ENCODE data around the gene DEPDC4. TPM values are rescaled to one million over a fixed set of nuclear protein-coding genes. Genes with fewer than 3 reads are reported as not detected.
"Not testable (repeated sequence)": the region's sequence is repeated elsewhere in the genome, so short reads cannot be mapped to it uniquely, and the experiment has no call there.

Gene DEPDC4
- total RNA-seq, 1 experiment from 2014 or later: 2.0 TPM

GRCh38 chr12:100265732-100266584, 921 bp downstream of the DEPDC4 start:
- no peak overlapping the region for H3K27ac ChIP-seq (ENCODE audit: low read length)
- peak overlapping the region; percentile 92 for H3K4me3 ChIP-seq (ENCODE audit: low read length)
- DNase-seq: no peak
- H3F3A ChIP-seq (ENCODE audit: low read length, unreplicated experiment): no peaks in the 10 kb centered on the region
- no peaks in the 10 kb centered on the region for H3K9me3 ChIP-seq (ENCODE audit: low read length)
- ChIA-PET CTCF (interaction anchor here (0.6 kb wide), 2 partner anchors 59 to 361 kb away, joined by 3 to 7 read pairs; no protein-coding TSS in a partner anchor), POLR2A (ENCODE audit: unreplicated experiment) (interaction anchor here (0.5 kb wide), 1 partner anchor 10 kb away, joined by 3 read pairs; no protein-coding TSS in a partner anchor)
- intact Hi-C loops (cut with micrococcal nuclease): no loop called here
- peaks cover 13% of the 10 kb centered on the region for H4K20me1 ChIP-seq (ENCODE audit: low read length)
- H3K4me2 ChIP-seq (ENCODE audit: low read length): peak overlapping the region; percentile 90
- peak overlapping the region; percentile 93 for H2AFZ ChIP-seq (ENCODE audit: low read length)
- H3K9me2 ChIP-seq (replicated peaks; ENCODE audit: low read length): no peaks in the 10 kb centered on the region
- H3K79me2 ChIP-seq (ENCODE audit: low read length): peaks cover 38% of the 10 kb centered on the region
- H3K9ac ChIP-seq (ENCODE audit: low read length): peak overlapping the region; percentile 87
- peak; percentile 0; the same call in 1 of the 2 replicates for ATAC-seq
- TF ChIP-seq EZH2 (IDR thresholded peaks at IDR 0.05; ENCODE audit: low read length, unreplicated experiment) (no peak), EZH2phosphoT487 (IDR thresholded peaks at IDR 0.05; ENCODE audit: borderline replicate concordance, low read length) (no peak), CTCF (conservative IDR thresholded peaks at IDR 0.05; ENCODE audit: low read depth, low read length) (no peak)
- TSS peak; percentile 85 for BruUV-seq (replicated peaks)
- H3K36me3 ChIP-seq (ENCODE audit: low read depth, low read length): no peaks in the 10 kb centered on the region
- peaks cover 17% of the 10 kb centered on the region for H3K4me1 ChIP-seq (ENCODE audit: insufficient read depth, low read length)
- no peaks in the 10 kb centered on the region for H3K27me3 ChIP-seq (ENCODE audit: low read length)

GRCh38 chr12:100265107-100265506, 1.8 kb downstream of the DEPDC4 start:
- intact Hi-C loops (cut with micrococcal nuclease): not testable (repeated sequence)

GRCh38 chr12:100263131-100263530, 3.7 kb downstream of the DEPDC4 start:
- BruUV-seq (replicated peaks): no TSS peak
- CTCF ChIA-PET: no interaction called here
- POLR2A ChIA-PET (ENCODE audit: unreplicated experiment): no interaction called here
- H2AFZ ChIP-seq (ENCODE audit: low read length): no peak overlapping the region
- no peaks in the 10 kb centered on the region for H4K20me1 ChIP-seq (ENCODE audit: low read length)
- no peaks in the 10 kb centered on the region for H3K9me2 ChIP-seq (replicated peaks; ENCODE audit: low read length)
- no peaks in the 10 kb centered on the region for H3K9me3 ChIP-seq (ENCODE audit: low read length)
- DNase-seq (no peak), ATAC-seq (no peak)
- no peaks in the 10 kb centered on the region for H3K27me3 ChIP-seq (ENCODE audit: low read length)
- H3K36me3 ChIP-seq (ENCODE audit: low read depth, low read length): no peaks in the 10 kb centered on the region
- no peaks in the 10 kb centered on the region for H3F3A ChIP-seq (ENCODE audit: low read length, unreplicated experiment)
- intact Hi-C loops (cut with micrococcal nuclease): no loop called here
- H3K4me1 ChIP-seq (ENCODE audit: insufficient read depth, low read length): peaks cover 4% of the 10 kb centered on the region; the same call in 1 of the 2 replicates
- no peak overlapping the region for H3K9ac ChIP-seq (ENCODE audit: low read length)
- H3K79me2 ChIP-seq (ENCODE audit: low read length): peaks cover 9% of the 10 kb centered on the region
- TF ChIP-seq EZH2phosphoT487 (IDR thresholded peaks at IDR 0.05; ENCODE audit: borderline replicate concordance, low read length) (no peak), EZH2 (IDR thresholded peaks at IDR 0.05; ENCODE audit: low read length, unreplicated experiment) (no peak)
- no peak overlapping the region for H3K4me3 ChIP-seq (ENCODE audit: low read length)
- no peak overlapping the region for H3K27ac ChIP-seq (ENCODE audit: low read length)
- no peak overlapping the region for H3K4me2 ChIP-seq (ENCODE audit: low read length)

More at GRCh38 chr12:100265107-100265506, 1.8 kb downstream of the DEPDC4 start:
- DNase-seq; BruUV-seq (replicated peaks); ATAC-seq; H3K27ac ChIP-seq (ENCODE audit: low read length); H3K36me3 ChIP-seq (ENCODE audit: low read depth, low read length); H3K4me2 ChIP-seq (ENCODE audit: low read length); CTCF ChIA-PET; H3K4me3 ChIP-seq (ENCODE audit: low read length); H2AFZ ChIP-seq (ENCODE audit: low read length); H3K27me3 ChIP-seq (ENCODE audit: low read length); H3K9me3 ChIP-seq (ENCODE audit: low read length); H3K9me2 ChIP-seq (replicated peaks; ENCODE audit: low read length); H3K9ac ChIP-seq (ENCODE audit: low read length); POLR2A ChIA-PET (ENCODE audit: unreplicated experiment); H3F3A ChIP-seq (ENCODE audit: low read length, unreplicated experiment): not testable (repeated sequence)
- Histone ChIP-seq H3K4me1 (ENCODE audit: insufficient read depth, low read length) (peaks cover 17% of the 10 kb centered on the region), H3K79me2 (ENCODE audit: low read length) (peaks cover 29% of the 10 kb centered on the region), H4K20me1 (ENCODE audit: low read length) (peaks cover 13% of the 10 kb centered on the region)
